ENCODE measurements around the gene IQCF2.

IQCF2 gene

GRCh38 chr3:51873876-51874275, 12.5 kb downstream of the IQCF2 start:
- TF ChIP-seq EP300 (IDR thresholded peaks at IDR 0.05; ENCODE audit: borderline replicate concordance) (no peak), TCF12 (IDR thresholded peaks at IDR 0.05; ENCODE audit: low read depth) (no peak), TEAD4 (IDR thresholded peaks at IDR 0.05) (no peak), USF1 (IDR thresholded peaks at IDR 0.05) (no peak), MAX (IDR thresholded peaks at IDR 0.05) (no peak), TAF1 (IDR thresholded peaks at IDR 0.05; ENCODE audit: low read depth) (no peak), REST (IDR thresholded peaks at IDR 0.05; ENCODE audit: low read depth) (no peak)

- no peak for TF ChIP-seq REST (IDR thresholded peaks at IDR 0.05; ENCODE audit: low read depth)
- no peak for TF ChIP-seq CEBPB (IDR thresholded peaks at IDR 0.05)
Observed at GRCh38 chr3:51874411-51874810, 13.0 kb downstream of the IQCF2 start.

- no peak for TF ChIP-seq YY1 (IDR thresholded peaks at IDR 0.05; ENCODE audit: low read depth)
- TF ChIP-seq REST (IDR thresholded peaks at IDR 0.05; ENCODE audit: low read depth) = no peak
- TF ChIP-seq CEBPB (IDR thresholded peaks at IDR 0.05) = no peak
- no peak for TF ChIP-seq CREB1 (IDR thresholded peaks at IDR 0.05; ENCODE audit: low read depth)
- no peak for TF ChIP-seq NFIC (IDR thresholded peaks at IDR 0.05)
- TF ChIP-seq USF1 (IDR thresholded peaks at IDR 0.05) = no peak
- no peak for TF ChIP-seq TAF1 (IDR thresholded peaks at IDR 0.05; ENCODE audit: low read depth)
- no peak for TF ChIP-seq TEAD4 (IDR thresholded peaks at IDR 0.05)
- TF ChIP-seq TCF12 (IDR thresholded peaks at IDR 0.05; ENCODE audit: low read depth) = no peak
- no peak for TF ChIP-seq ZBTB7A (IDR thresholded peaks at IDR 0.05; ENCODE audit: low read depth)
- no peak for TF ChIP-seq RAD21 (IDR thresholded peaks at IDR 0.05; ENCODE audit: low read depth)
- TF ChIP-seq FOXM1 (IDR thresholded peaks at IDR 0.05; ENCODE audit: borderline replicate concordance, low read depth) = no peak
- no peak for TF ChIP-seq MAX (IDR thresholded peaks at IDR 0.05)
- TF ChIP-seq EP300 (IDR thresholded peaks at IDR 0.05; ENCODE audit: borderline replicate concordance) = no peak
Observed at GRCh38 chr3:51874889-51875288, 13.5 kb downstream of the IQCF2 start.

- no peak for TF ChIP-seq FOXM1 (IDR thresholded peaks at IDR 0.05; ENCODE audit: borderline replicate concordance, low read depth)
- TF ChIP-seq TCF12 (IDR thresholded peaks at IDR 0.05; ENCODE audit: low read depth) = no peak
- no peak for TF ChIP-seq ZBTB7A (IDR thresholded peaks at IDR 0.05; ENCODE audit: low read depth)
- no peak for TF ChIP-seq EGR1 (IDR thresholded peaks at IDR 0.05)
- no peak for TF ChIP-seq TAF1 (IDR thresholded peaks at IDR 0.05; ENCODE audit: low read depth)
- no peak for TF ChIP-seq TEAD4 (IDR thresholded peaks at IDR 0.05)
- no peak for TF ChIP-seq CEBPB (IDR thresholded peaks at IDR 0.05)
- TF ChIP-seq MAX (IDR thresholded peaks at IDR 0.05) = no peak
- no peak for TF ChIP-seq EP300 (IDR thresholded peaks at IDR 0.05; ENCODE audit: borderline replicate concordance)
- TF ChIP-seq USF1 (IDR thresholded peaks at IDR 0.05) = no peak
- no peak for TF ChIP-seq RAD21 (IDR thresholded peaks at IDR 0.05; ENCODE audit: low read depth)
- TF ChIP-seq CREB1 (IDR thresholded peaks at IDR 0.05; ENCODE audit: low read depth) = no peak
- no peak for TF ChIP-seq REST (IDR thresholded peaks at IDR 0.05; ENCODE audit: low read depth)
- no peak for TF ChIP-seq YY1 (IDR thresholded peaks at IDR 0.05; ENCODE audit: low read depth)
- TF ChIP-seq NFIC (IDR thresholded peaks at IDR 0.05) = no peak
Observed at GRCh38 chr3:51875501-51875900, 14.1 kb downstream of the IQCF2 start, which contains the start of gene IQCF5. Gene IQCF5, minus strand, starts transcription at chr3:51875601. Its CDS starts 70 bp downstream, at chr3:51875531.

Measured in Ishikawa (cell line).